Measurements from ENCODE around the gene ZBTB44.
"Not testable (repeated sequence)": the region's sequence is repeated elsewhere in the genome, so short reads cannot be mapped to it uniquely, and the experiment has no call there.

ZBTB44 gene

GRCh38 chr11:130312046-130312445 is 2.7 kb downstream of the ZBTB44 start:
- no peak for DNase-seq (ENCODE audit: low spot score)

- no peak for DNase-seq (ENCODE audit: low spot score)
Observed at GRCh38 chr11:130310622-130311021, 4.1 kb downstream of the ZBTB44 start.

- DNase-seq (ENCODE audit: low spot score), result no peak
Observed at GRCh38 chr11:130308886-130309285, 5.8 kb downstream of the ZBTB44 start.

GRCh38 chr11:130308059-130308458 is 6.7 kb downstream of the ZBTB44 start:
- DNase-seq (ENCODE audit: low spot score), result no peak

GRCh38 chr11:130304651-130305050 is 10.1 kb downstream of the ZBTB44 start:
- no peak for DNase-seq (ENCODE audit: low spot score)

GRCh38 chr11:130301002-130301401 is 13.7 kb downstream of the ZBTB44 start:
- DNase-seq (ENCODE audit: low spot score), result no peak

GRCh38 chr11:130300567-130300966 is 14.2 kb downstream of the ZBTB44 start:
- no peak for DNase-seq (ENCODE audit: low spot score)

DNA sequence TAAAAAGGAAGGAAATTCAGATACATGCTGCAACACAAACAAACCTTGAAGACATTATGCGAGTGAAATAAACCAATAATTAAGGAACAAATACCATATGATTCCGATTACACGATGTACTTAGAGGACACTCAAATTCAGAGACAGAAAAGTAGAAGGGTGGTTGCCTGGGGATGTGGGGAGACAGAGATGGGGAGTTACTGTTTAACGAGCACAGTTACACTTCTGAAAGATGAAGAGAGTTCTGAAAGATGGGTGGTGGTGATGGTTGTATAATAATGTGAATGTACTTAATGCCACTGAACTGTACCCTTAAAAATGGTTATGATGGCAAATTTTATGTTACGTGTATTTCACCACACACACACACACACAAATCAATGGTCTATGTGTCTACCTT is 14.7 kb downstream of the ZBTB44 start:
- no peak for DNase-seq (ENCODE audit: low spot score)

GRCh38 chr11:130295657-130296056 is 19.1 kb downstream of the ZBTB44 start:
- no peak for DNase-seq (ENCODE audit: low spot score)

GRCh38 chr11:130282111-130282510 is 32.6 kb downstream of the ZBTB44 start:
- DNase-seq (ENCODE audit: low spot score), result no peak

GRCh38 chr11:130281341-130281740 is 33.4 kb downstream of the ZBTB44 start:
- not testable (repeated sequence) for DNase-seq (ENCODE audit: low spot score)

DNA sequence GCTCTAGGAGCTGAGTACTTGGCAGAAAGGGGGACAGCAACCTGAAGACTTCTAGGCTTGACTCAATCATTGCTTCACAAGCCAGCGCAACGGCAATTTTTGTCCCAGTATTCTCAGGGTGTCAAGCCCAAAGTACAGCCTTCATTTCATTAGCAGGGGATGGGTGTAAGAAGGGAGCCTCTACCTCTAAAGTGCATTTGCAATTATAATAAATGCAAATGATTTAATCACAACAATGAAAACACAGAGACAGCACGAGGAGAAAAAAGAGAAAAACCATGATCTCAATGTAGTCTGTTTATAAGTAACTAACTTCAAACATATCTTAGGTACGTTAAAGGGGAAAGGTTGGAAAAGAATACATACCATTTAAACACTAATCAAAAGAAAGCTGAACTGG is 34.7 kb downstream of the ZBTB44 start:
- no peak for DNase-seq (ENCODE audit: low spot score)

- DNase-seq (ENCODE audit: low spot score), result no peak
Observed at GRCh38 chr11:130278745-130279144, 36.0 kb downstream of the ZBTB44 start.

DNA sequence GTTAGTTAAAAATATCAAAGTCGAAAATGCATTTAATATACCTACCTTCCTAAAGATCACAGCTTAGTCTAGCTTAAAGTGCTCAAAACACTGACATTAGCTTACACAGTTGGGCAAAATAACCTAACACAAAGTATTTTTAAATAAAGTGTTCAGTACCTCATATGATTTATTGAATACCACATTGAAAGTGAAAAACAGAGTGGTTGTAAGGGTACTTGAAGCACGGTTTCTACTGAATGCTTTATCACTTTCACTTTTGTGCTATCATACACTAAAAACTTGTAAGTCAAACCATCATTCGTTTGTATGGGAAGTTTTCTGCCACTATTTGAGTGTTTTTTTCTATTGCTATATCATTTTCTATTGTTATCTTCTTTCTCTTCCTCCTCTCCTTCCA is 36.6 kb downstream of the ZBTB44 start:
- no peak for DNase-seq (ENCODE audit: low spot score)

GRCh38 chr11:130272336-130272735 is 42.4 kb downstream of the ZBTB44 start:
- DNase-seq (ENCODE audit: low spot score), result no peak

GRCh38 chr11:130269326-130269943 is 45.3 kb downstream of the ZBTB44 start:
- no peak for DNase-seq (ENCODE audit: low spot score)

DNA sequence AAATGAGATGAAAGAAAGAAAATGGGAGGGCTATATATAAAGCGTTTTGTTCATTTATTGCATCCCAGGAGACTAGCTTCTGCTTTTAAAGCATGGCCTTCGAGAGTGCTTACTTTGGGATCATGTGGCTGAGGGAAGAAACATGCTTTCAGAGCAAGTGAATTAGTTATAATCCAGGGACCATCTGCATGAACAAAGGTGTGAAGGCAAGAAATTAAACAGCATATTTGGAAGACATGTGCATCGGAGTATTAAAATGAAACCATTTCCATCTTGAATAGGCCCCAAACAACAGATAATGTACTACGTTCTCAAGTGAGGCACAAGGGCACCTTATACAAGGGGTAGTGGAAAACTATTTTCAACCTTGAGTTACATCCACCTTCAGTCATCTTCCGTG is 51.4 kb downstream of the ZBTB44 start:
- DNase-seq (ENCODE audit: low spot score), result no peak

DNA sequence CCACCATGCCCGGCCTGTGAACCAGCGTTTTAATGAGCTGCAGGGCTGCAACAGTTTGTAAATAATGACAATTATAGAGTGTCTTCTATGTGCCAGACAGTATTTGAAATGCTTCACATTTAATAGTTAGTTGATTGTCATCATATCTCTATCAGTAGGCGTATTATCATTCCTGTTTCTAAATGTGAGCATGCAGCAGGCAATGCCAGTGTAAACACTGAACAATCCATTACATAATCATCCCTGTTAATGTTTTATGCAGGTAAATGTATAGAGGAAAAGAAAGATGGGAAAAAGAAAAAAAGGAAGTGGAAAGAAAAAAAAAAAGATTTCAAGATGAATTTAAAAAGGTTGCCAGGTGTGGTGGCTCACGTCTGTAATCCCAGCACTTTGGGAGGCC is 52.3 kb downstream of the ZBTB44 start:
- DNase-seq (ENCODE audit: low spot score), result no peak

GRCh38 chr11:130261571-130261970 is 53.1 kb downstream of the ZBTB44 start:
- no peak for DNase-seq (ENCODE audit: low spot score)

DNA sequence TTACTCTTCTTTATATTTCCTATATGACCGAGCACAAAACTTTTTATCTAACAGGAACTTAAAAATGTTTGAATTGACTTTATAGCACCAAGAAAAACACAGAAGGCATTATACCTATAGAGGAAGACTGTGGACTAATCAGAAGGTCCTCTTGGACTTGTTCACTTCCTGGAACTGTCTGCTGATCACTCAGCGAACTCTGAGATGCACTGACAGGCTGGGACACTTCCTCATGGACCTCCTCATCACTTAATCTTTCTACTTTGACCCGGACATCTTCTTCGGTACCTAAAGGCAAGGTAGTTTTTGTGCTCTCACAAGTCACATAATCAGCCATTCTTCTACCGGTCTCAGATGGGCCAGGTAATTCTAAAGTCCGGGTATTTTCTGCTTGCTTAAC is 54.0 kb downstream of the ZBTB44 start:
- no peak for DNase-seq (ENCODE audit: low spot score)

- DNase-seq (ENCODE audit: low spot score), result no peak
Observed at GRCh38 chr11:130260080-130260627, 54.6 kb downstream of the ZBTB44 start.

GRCh38 chr11:130251763-130252162 is 63.0 kb downstream of the ZBTB44 start:
- not testable (repeated sequence) for DNase-seq (ENCODE audit: low spot score)

- DNase-seq (ENCODE audit: low spot score), result not testable (repeated sequence)
Observed at GRCh38 chr11:130249929-130250328, 64.8 kb downstream of the ZBTB44 start.

- no peak for DNase-seq (ENCODE audit: low spot score)
Observed at GRCh38 chr11:130249371-130249770, 65.3 kb downstream of the ZBTB44 start.
